ENCODE data around the gene IL1RAPL1.

- TF ChIP-seq CTCF (IDR thresholded peaks at IDR 0.05; ENCODE audit: insufficient read depth, low read depth, low read length) (no peak), EZH2 (IDR thresholded peaks at IDR 0.05; ENCODE audit: insufficient read depth, low read length) (no peak)
Observed at GRCh38 chrX:29043746-29044145, 456.5 kb downstream of the IL1RAPL1 start.
